Fibroblast of skin of left biceps (primary cell): Measurements from ENCODE around the gene SCRT2.
A peak's percentile ranks its signal among the peaks of the same experiment; 100 is the strongest.
"Not testable (repeated sequence)": the region's sequence is repeated elsewhere in the genome, so short reads cannot be mapped to it uniquely, and the experiment has no call there.

Source experiments
- DNase-seq, 2 experiments: peaks; one replicate each; pipeline ENCODE4 v3.0.0-alpha.2; 2013; ENCODE audit warnings: low read depth in 2 of 2

SCRT2 gene

GRCh38 chr20:653110-653589 lies 22.5 kb downstream of the SCRT2 start, which contains the start of gene SRXN1:
Gene SRXN1, minus strand, starts transcription at chr20:653200. Its CDS starts 15 bp downstream, at chr20:653185.
- peak; percentile 61 to 75 for DNase-seq

- DNase-seq, result no peak
Measured at GRCh38 chr20:652615-653109, 22.9 kb downstream of the SCRT2 start.

- no peak for DNase-seq
Measured at GRCh38 chr20:651713-652614, 23.6 kb downstream of the SCRT2 start.

- no peak for DNase-seq
Measured at GRCh38 chr20:650954-651353, 24.6 kb downstream of the SCRT2 start.

GRCh38 chr20:650281-650680 lies 25.3 kb downstream of the SCRT2 start:
- DNase-seq, result no peak

- DNase-seq, result no peak
Measured at GRCh38 chr20:647479-648019, 28.1 kb downstream of the SCRT2 start.

GRCh38 chr20:646868-647233 lies 28.8 kb downstream of the SCRT2 start:
- DNase-seq, result no peak

GRCh38 chr20:646107-646867 lies 29.3 kb downstream of the SCRT2 start:
- DNase-seq, result no peak

- no peak for DNase-seq
Measured at GRCh38 chr20:645318-646106, 30.1 kb downstream of the SCRT2 start.

GRCh38 chr20:644692-645317 lies 30.8 kb downstream of the SCRT2 start:
- no peak for DNase-seq

- no peak for DNase-seq
Measured at GRCh38 chr20:642398-643174, 33.0 kb downstream of the SCRT2 start.

- DNase-seq, result not testable (repeated sequence)
Measured at GRCh38 chr20:642013-642397, 33.6 kb downstream of the SCRT2 start.

- DNase-seq, result no peak
Measured at GRCh38 chr20:641516-641875, 34.1 kb downstream of the SCRT2 start.

- DNase-seq, result no peak
Measured at GRCh38 chr20:640674-641515, 34.7 kb downstream of the SCRT2 start.

- no peak for DNase-seq
Measured at GRCh38 chr20:638579-638978, 37.0 kb downstream of the SCRT2 start.

- DNase-seq, result no peak
Measured at GRCh38 chr20:637559-637958, 38.0 kb downstream of the SCRT2 start.

- DNase-seq, result no peak
Measured at GRCh38 chr20:635893-636338, 39.7 kb downstream of the SCRT2 start.

- no peak for DNase-seq
Measured at GRCh38 chr20:635028-635892, 40.3 kb downstream of the SCRT2 start.
